Liver (tissue), 9 donors: ENCODE data around the gene TNS1. TPM values are rescaled to one million over a fixed set of nuclear protein-coding genes. Genes with fewer than 3 reads are reported as not detected.

Experiments used
- DNase-seq: peaks from one replicate; pipeline ENCODE4 v3.0.0-alpha.2; 2017; ENCODE audit warnings: low spot score
- H3K27ac ChIP-seq, 2 donors: one replicate each; pipeline ENCODE4 v1.7.0; 2013; ENCODE audit warnings: inconsistent platforms in 2 of 2, low read length in 2 of 2, control low read depth in 1 of 2, low read depth in 1 of 2, mild to moderate bottlenecking in 1 of 2
- H3K27me3 ChIP-seq, 4 donors: one replicate each; pipeline versions ENCODE4 v1.6.1 to v1.7.0; 2013; ENCODE audit warnings: low read length in 3 of 4, inconsistent platforms in 1 of 4, mild to moderate bottlenecking in 1 of 4, moderate library complexity in 1 of 4; ENCODE audit not compliant: control insufficient read depth in 4 of 4, insufficient read depth in 4 of 4
- H3K36me3 ChIP-seq, 4 donors: one replicate each; pipeline versions ENCODE4 v1.6.1 to v1.7.0; 2013; ENCODE audit warnings: low read length in 3 of 4, mild to moderate bottlenecking in 3 of 4, low read depth in 1 of 4, moderate library complexity in 1 of 4; ENCODE audit not compliant: control insufficient read depth in 4 of 4, insufficient read depth in 3 of 4
- H3K4me1 ChIP-seq, 4 donors: one replicate each; pipeline versions ENCODE4 v1.6.1 to v1.7.0; 2013; ENCODE audit warnings: low read length in 3 of 4, mild to moderate bottlenecking in 3 of 4, moderate library complexity in 1 of 4; ENCODE audit not compliant: control insufficient read depth in 4 of 4, insufficient read depth in 4 of 4
- H3K4me3 ChIP-seq, 3 donors: one replicate each; pipeline versions ENCODE4 v1.6.1 to v1.7.0; 2013; ENCODE audit warnings: low read length in 3 of 3, control low read depth in 1 of 3, low read depth in 1 of 3, mild to moderate bottlenecking in 1 of 3
- H3K9ac ChIP-seq, 2 donors: one replicate each; pipeline ENCODE4 v1.7.0; 2013; ENCODE audit warnings: low read length in 2 of 2, mild to moderate bottlenecking in 2 of 2, moderate library complexity in 2 of 2, control low read depth in 1 of 2, low read depth in 1 of 2
- H3K9me3 ChIP-seq, 4 donors: one replicate each; pipeline versions ENCODE4 v1.6.1 to v1.7.0; 2013; ENCODE audit warnings: low read length in 3 of 4; ENCODE audit not compliant: control insufficient read depth in 4 of 4
- EGR1 ChIP-seq, 2 donors: IDR thresholded peaks; 2 replicates each; pipeline ENCODE4 v1.6.1; 2016 to 2018; ENCODE audit warnings: antibody characterized with exemption in 2 of 2, low read depth in 2 of 2
- FOXA1 ChIP-seq: IDR thresholded peaks from 2 replicates; pipeline ENCODE4 v1.6.1; 2016; ENCODE audit warnings: antibody characterized with exemption
- FOXA2 ChIP-seq: IDR thresholded peaks from 2 replicates; pipeline ENCODE4 v1.6.1; 2016; ENCODE audit warnings: antibody characterized with exemption
- GABPA ChIP-seq, 2 donors: IDR thresholded peaks in 1 of 2; conservative IDR thresholded peaks in 1 of 2; 2 replicates each; pipeline ENCODE4 v1.6.1; 2016; ENCODE audit warnings: antibody characterized with exemption in 2 of 2, mild to moderate bottlenecking in 1 of 2, moderate library complexity in 1 of 2
- HNF4A ChIP-seq, 2 donors: conservative IDR thresholded peaks; 2 replicates each; pipeline ENCODE4 v1.6.1; 2016; ENCODE audit warnings: antibody characterized with exemption in 2 of 2, mild to moderate bottlenecking in 2 of 2
- HNF4G ChIP-seq: IDR thresholded peaks from 2 replicates; pipeline ENCODE4 v1.6.1; 2016; ENCODE audit warnings: antibody characterized with exemption
- JUND ChIP-seq, 2 donors: IDR thresholded peaks; 2 replicates each; pipeline ENCODE4 v1.6.1; 2016; ENCODE audit warnings: antibody characterized with exemption in 2 of 2
- NR2F2 ChIP-seq: IDR thresholded peaks from 2 replicates; pipeline ENCODE4 v1.6.1; 2016; ENCODE audit warnings: antibody characterized with exemption
- RAD21 ChIP-seq, 2 donors: IDR thresholded peaks; 2 replicates each; pipeline ENCODE4 v1.6.1; 2016; ENCODE audit warnings: antibody characterized with exemption in 2 of 2, mild to moderate bottlenecking in 2 of 2
- RXRA ChIP-seq, 2 donors: IDR thresholded peaks; 2 replicates each; pipeline ENCODE4 v1.6.1; 2017 to 2018; ENCODE audit warnings: antibody characterized with exemption in 2 of 2, mild to moderate bottlenecking in 1 of 2
- SP1 ChIP-seq: IDR thresholded peaks from 2 replicates; pipeline ENCODE4 v1.6.1; 2018; ENCODE audit warnings: antibody characterized with exemption, mild to moderate bottlenecking
- TAF1 ChIP-seq: conservative IDR thresholded peaks from 2 replicates; pipeline ENCODE4 v1.6.1; 2016; ENCODE audit warnings: antibody characterized with exemption, mild to moderate bottlenecking
- WGBS: extraction: QIAGEN DNeasy Blood & Tissue Kit; methylation state at CpG from one replicate; pipeline ENCODE4 v1.1.7; 2013; 5-methylcytosine and 5-hydroxymethylcytosine counted together
- polyA plus RNA-seq, 2 donors: library from polyadenylated mRNA; stranded (reverse) in 1 of 2; unstranded in 1 of 2; fragments of 200-250 nt in 1 of 2; fragments of >200 nt in 1 of 2; fragmentation: Nextera tagmentation in 1 of 2; extraction: Ambion mirVana in 1 of 2; gene quantifications; one replicate each; pipeline versions ENCODE4 v1.2.1 to v1.2.3, GENCODE V29; 2013 to 2015
- total RNA-seq, 2 donors: library from RNA; depleted of rRNA; stranded (reverse); fragments of >200 nt; gene quantifications; one replicate each; pipeline ENCODE4 v1.2.3, GENCODE V29; 2014
- TF ChIP-seq, protein P1 (sequence below): IDR thresholded peaks from 2 replicates; pipeline ENCODE4 v1.6.1; 2016; ENCODE audit warnings: antibody characterized with exemption
- TF ChIP-seq, protein P2 (sequence below): IDR thresholded peaks from 2 replicates; pipeline ENCODE4 v1.6.1; 2016; ENCODE audit warnings: antibody characterized with exemption, mild to moderate bottlenecking
- TF ChIP-seq, protein P3 (sequence below): IDR thresholded peaks from 2 replicates; pipeline ENCODE4 v1.6.1; 2016; ENCODE audit warnings: antibody characterized with exemption
- TF ChIP-seq, protein P4 (sequence below): IDR thresholded peaks from 2 replicates; pipeline ENCODE4 v1.6.1; 2016; ENCODE audit warnings: antibody characterized with exemption
- TF ChIP-seq, protein P5 (sequence below): fragments of 150-350 bp; IDR thresholded peaks from 2 replicates; pipeline ENCODE4 v1.5.1; 2017; ENCODE audit warnings: improper control_type of control experiment, low read depth, low read length; ENCODE audit not compliant: missing input control
- donor health status: healthy.
- donor health status: healthy.
- donor health status: healthy.
- donor health status: healthy.
- donor health status: healthy.

The TNS1 gene
- total and polyA plus RNA-seq, 4 donors: 16.3 to 128 (median 57.3) TPM

DNA sequence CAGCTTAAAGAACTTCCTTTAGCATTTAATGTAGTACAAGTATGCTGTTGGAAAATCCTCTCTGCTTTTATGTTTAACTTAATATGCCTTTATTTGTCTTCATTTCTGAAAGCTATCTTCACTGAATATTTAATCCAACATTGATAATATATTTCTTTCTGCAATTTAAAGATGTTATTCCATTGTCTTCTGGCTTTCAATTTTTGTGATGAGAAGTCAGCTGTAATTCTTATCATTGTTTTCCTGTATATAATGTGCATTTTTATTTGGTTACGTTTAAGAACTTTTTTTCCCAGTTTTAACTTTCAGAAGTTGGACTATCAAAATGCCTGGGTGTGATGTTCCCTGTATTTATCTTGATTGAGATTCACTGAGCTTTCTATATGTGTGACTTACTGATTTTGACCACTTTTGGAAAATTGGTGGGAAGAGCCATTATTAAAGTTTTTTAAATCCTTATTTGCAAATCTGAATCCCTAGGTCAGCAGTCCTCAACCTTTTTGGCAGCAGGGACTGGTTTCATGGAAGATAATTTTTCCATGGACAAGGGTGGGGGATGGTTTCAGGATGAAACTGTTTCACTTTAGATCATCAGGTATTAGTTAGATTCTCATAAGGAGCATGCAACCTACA, 241.0 kb downstream of the TNS1 start (continued):
- TF ChIP-seq, protein P1, sequence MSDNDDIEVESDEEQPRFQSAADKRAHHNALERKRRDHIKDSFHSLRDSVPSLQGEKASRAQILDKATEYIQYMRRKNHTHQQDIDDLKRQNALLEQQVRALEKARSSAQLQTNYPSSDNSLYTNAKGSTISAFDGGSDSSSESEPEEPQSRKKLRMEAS: no peak
- TF ChIP-seq HNF4A (conservative IDR thresholded peaks at IDR 0.05) (no peak), HNF4G (no peak), FOXA1 (no peak), TAF1 (no peak)
- TF ChIP-seq, protein P2, sequence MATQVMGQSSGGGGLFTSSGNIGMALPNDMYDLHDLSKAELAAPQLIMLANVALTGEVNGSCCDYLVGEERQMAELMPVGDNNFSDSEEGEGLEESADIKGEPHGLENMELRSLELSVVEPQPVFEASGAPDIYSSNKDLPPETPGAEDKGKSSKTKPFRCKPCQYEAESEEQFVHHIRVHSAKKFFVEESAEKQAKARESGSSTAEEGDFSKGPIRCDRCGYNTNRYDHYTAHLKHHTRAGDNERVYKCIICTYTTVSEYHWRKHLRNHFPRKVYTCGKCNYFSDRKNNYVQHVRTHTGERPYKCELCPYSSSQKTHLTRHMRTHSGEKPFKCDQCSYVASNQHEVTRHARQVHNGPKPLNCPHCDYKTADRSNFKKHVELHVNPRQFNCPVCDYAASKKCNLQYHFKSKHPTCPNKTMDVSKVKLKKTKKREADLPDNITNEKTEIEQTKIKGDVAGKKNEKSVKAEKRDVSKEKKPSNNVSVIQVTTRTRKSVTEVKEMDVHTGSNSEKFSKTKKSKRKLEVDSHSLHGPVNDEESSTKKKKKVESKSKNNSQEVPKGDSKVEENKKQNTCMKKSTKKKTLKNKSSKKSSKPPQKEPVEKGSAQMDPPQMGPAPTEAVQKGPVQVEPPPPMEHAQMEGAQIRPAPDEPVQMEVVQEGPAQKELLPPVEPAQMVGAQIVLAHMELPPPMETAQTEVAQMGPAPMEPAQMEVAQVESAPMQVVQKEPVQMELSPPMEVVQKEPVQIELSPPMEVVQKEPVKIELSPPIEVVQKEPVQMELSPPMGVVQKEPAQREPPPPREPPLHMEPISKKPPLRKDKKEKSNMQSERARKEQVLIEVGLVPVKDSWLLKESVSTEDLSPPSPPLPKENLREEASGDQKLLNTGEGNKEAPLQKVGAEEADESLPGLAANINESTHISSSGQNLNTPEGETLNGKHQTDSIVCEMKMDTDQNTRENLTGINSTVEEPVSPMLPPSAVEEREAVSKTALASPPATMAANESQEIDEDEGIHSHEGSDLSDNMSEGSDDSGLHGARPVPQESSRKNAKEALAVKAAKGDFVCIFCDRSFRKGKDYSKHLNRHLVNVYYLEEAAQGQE: no peak

DNA sequence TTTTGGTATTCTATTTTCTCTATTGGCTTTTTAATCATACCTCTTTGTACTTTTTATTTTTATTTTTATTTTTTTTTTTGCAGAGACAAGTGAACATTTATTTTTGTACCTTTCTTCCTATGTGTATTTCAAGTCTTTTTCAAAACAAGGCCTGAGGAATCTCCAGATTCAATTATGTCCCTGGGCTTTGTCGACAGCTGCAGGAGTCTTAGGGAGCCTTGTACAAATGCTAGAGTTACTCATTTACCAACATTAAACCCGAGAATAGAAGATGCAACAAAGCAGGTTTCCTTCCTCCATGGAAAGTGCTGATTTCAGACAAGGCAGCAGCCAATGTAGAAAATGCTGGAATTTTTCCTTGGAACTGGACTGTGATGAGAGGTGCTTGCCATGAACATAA, 242.8 kb downstream of the TNS1 start:
- H3K27me3 ChIP-seq: no peaks in the 10 kb centered on the region
- H3K4me1 ChIP-seq: peaks cover 0 to 3% (median under 1%) of the 10 kb centered on the region in 4 donors
- peaks cover 0 to 9% (median 2%) of the 10 kb centered on the region in 4 donors for H3K9me3 ChIP-seq
- no peaks in the 10 kb centered on the region for H3K36me3 ChIP-seq
- H3K27ac ChIP-seq: no peak overlapping the region
- no peak overlapping the region for H3K4me3 ChIP-seq
- TF ChIP-seq HNF4A (conservative IDR thresholded peaks at IDR 0.05) (no peak), SP1 (no peak), EGR1 (IDR thresholded peaks at IDR 0.05; ENCODE audit: low read depth in 2 of 2) (no peak), RXRA (IDR thresholded peaks at IDR 0.05) (no peak), GABPA (IDR thresholded peaks at IDR 0.05 in 1 of 2, conservative IDR thresholded peaks at IDR 0.05 in 1 of 2) (no peak), NR2F2 (no peak)
- TF ChIP-seq, protein P3, sequence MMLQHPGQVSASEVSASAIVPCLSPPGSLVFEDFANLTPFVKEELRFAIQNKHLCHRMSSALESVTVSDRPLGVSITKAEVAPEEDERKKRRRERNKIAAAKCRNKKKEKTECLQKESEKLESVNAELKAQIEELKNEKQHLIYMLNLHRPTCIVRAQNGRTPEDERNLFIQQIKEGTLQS: no peak
- TF ChIP-seq, protein P4, sequence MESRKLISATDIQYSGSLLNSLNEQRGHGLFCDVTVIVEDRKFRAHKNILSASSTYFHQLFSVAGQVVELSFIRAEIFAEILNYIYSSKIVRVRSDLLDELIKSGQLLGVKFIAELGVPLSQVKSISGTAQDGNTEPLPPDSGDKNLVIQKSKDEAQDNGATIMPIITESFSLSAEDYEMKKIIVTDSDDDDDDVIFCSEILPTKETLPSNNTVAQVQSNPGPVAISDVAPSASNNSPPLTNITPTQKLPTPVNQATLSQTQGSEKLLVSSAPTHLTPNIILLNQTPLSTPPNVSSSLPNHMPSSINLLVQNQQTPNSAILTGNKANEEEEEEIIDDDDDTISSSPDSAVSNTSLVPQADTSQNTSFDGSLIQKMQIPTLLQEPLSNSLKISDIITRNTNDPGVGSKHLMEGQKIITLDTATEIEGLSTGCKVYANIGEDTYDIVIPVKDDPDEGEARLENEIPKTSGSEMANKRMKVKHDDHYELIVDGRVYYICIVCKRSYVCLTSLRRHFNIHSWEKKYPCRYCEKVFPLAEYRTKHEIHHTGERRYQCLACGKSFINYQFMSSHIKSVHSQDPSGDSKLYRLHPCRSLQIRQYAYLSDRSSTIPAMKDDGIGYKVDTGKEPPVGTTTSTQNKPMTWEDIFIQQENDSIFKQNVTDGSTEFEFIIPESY: no peak
- WGBS: 54% methylated on average over 2 of the region's 2 CpGs
- no peak overlapping the region for H3K9ac ChIP-seq
- DNase-seq: no peak

DNA sequence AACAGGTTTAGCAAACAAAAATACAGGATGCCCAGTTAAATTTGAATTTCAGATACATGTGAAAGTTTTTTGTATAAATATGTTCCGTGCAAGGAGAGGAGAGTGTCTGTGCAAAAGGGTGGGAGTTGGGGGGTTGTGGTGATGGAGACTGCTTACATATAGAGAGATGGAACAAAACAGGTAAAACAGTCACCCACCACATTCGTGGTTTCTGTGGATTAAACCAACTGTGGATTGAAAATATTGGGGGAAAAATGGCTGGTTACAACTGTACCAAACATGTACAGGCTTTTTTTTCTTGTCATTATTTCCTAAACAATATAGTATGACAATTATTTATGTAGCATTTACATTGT, 245.7 kb downstream of the TNS1 start:
- Histone ChIP-seq H3K27me3 (no peaks in the 10 kb centered on the region), H3K27ac (no peak overlapping the region), H3K36me3 (no peaks in the 10 kb centered on the region), H3K4me1 (peaks cover 0 to 6% (median under 1%) of the 10 kb centered on the region in 4 donors), H3K4me3 (no peak overlapping the region), H3K9ac (no peak overlapping the region), H3K9me3 (peaks cover 0 to 4% (median under 1%) of the 10 kb centered on the region in 4 donors)
- DNase-seq: no peak
- 90% methylated on average over 2 of the region's 2 CpGs for WGBS
- TF ChIP-seq SP1: no peak
- TF ChIP-seq NR2F2: no peak
- TF ChIP-seq RAD21 (IDR thresholded peaks at IDR 0.05): no peak
- no peak for TF ChIP-seq GABPA (IDR thresholded peaks at IDR 0.05 in 1 of 2, conservative IDR thresholded peaks at IDR 0.05 in 1 of 2)
- TF ChIP-seq JUND (IDR thresholded peaks at IDR 0.05): no peak
- no peak for TF ChIP-seq RXRA (IDR thresholded peaks at IDR 0.05)
- TF ChIP-seq, protein P4: no peak
- TF ChIP-seq EGR1 (IDR thresholded peaks at IDR 0.05; ENCODE audit: low read depth in 2 of 2): no peak
- TF ChIP-seq, protein P5, sequence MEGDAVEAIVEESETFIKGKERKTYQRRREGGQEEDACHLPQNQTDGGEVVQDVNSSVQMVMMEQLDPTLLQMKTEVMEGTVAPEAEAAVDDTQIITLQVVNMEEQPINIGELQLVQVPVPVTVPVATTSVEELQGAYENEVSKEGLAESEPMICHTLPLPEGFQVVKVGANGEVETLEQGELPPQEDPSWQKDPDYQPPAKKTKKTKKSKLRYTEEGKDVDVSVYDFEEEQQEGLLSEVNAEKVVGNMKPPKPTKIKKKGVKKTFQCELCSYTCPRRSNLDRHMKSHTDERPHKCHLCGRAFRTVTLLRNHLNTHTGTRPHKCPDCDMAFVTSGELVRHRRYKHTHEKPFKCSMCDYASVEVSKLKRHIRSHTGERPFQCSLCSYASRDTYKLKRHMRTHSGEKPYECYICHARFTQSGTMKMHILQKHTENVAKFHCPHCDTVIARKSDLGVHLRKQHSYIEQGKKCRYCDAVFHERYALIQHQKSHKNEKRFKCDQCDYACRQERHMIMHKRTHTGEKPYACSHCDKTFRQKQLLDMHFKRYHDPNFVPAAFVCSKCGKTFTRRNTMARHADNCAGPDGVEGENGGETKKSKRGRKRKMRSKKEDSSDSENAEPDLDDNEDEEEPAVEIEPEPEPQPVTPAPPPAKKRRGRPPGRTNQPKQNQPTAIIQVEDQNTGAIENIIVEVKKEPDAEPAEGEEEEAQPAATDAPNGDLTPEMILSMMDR: no peak
- TF ChIP-seq FOXA2: no peak
- no peak for TF ChIP-seq TAF1
- TF ChIP-seq FOXA1: no peak
